ENCODE results near the gene MS4A5. TPM values are rescaled to one million over a fixed set of nuclear protein-coding genes. Genes with fewer than 3 reads are reported as not detected.
"Not testable (repeated sequence)": the region's sequence is repeated elsewhere in the genome, so short reads cannot be mapped to it uniquely, and the experiment has no call there.

The MS4A5 gene
- total and polyA plus RNA-seq, 10 of the 15 experiments (the other 5 are each of a cell fraction or from before 2014, with no cell fraction given) = not detected

DNA sequence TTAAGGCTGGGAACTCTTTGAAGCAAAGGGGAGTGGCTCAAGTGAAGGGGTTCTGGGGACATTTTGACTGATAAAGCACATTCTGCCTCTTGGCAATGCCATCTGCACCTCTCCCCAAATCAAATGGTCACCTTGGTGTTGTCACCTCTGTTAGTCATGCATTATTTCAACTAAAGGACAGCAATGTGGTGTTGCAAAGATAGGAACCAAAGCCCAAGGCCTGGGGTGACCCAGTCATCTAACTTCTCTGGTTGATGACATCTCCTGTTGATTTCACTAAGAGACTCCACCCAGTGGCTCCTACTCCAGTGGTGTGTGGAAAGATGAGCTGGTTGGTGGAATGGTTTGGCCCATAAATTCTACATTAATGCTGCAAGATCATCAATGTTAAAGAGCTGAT, 18.5 kb downstream of the MS4A5 start (continued):
- no peak for TF ChIP-seq RAD51 (IDR thresholded peaks at IDR 0.05)
- TF ChIP-seq BCL11A (IDR thresholded peaks at IDR 0.05; ENCODE audit: low read depth, low read length) = no peak
- TF ChIP-seq GATAD2B (conservative IDR thresholded peaks at IDR 0.05; ENCODE audit: low read depth) = no peak
- no peak for TF ChIP-seq MYC (IDR thresholded peaks at IDR 0.05; ENCODE audit: insufficient read depth, insufficient read length, insufficient replicate concordance, low read length, severe bottlenecking)

DNA sequence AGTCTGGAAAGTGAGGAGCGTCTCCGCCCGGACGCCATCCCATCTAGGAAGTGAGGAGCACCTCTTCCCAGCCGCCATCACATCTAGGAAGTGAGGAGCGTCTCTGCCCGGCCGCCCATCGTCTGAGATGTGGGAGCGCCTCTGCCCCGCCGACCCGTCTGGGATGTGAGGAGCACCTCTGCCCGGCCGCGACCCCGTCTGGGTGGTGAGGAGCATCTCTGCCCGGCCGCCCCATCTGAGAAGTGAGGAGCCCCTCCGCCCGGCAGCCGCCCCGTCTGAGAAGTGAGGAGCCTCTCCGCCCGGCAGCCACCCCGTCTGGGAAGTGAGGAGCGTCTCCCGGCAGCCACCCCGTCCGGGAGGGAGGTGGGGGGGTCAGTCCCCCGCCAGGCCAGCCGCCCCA, 21.8 kb downstream of the MS4A5 start:
- RAD21 ChIA-PET (ENCODE audit: unreplicated experiment); FAIRE-seq; SMC1A ChIA-PET (ENCODE audit: uncharacterized antibody, unreplicated experiment); H2AFZ ChIP-seq (ENCODE audit: control insufficient read depth, low read depth, low read length); ATAC-seq; H3K9ac ChIP-seq (ENCODE audit: control insufficient read depth, insufficient read depth, low read length); H3K27me3 ChIP-seq (replicated peaks in 1 of 2; ENCODE audit: control insufficient read depth in 2 of 2, insufficient read depth in 2 of 2, low read length in 1 of 2); H3K79me2 ChIP-seq (ENCODE audit: control insufficient read depth, insufficient read depth, low read length); CTCF ChIA-PET; DNase-seq (ENCODE audit: low read depth, low spot score); POLR2A ChIA-PET; intact Hi-C loops (cut with micrococcal nuclease; ENCODE audit: unreplicated experiment); H4K20me1 ChIP-seq (ENCODE audit: control insufficient read depth, insufficient read depth); H3K27ac ChIP-seq (ENCODE audit: control insufficient read depth, insufficient read depth); BruUV-seq (replicated peaks); H3K4me2 ChIP-seq (ENCODE audit: control insufficient read depth, insufficient read depth); H3K36me3 ChIP-seq (ENCODE audit: control insufficient read depth in 2 of 2, insufficient read depth in 2 of 2, low read length in 1 of 2); H3K4me3 ChIP-seq; H3K9me3 ChIP-seq (replicated peaks; ENCODE audit: control insufficient read depth, insufficient read depth, low read length): not testable (repeated sequence)
- H3K4me1 ChIP-seq (ENCODE audit: control insufficient read depth, insufficient read depth, low read length) = peaks cover 27% of the 10 kb centered on the region
- in situ Hi-C loops (cut with MboI) = loop anchor here (10.0 kb wide), 1 partner anchor 614 kb away; no protein-coding TSS in a partner anchor
- WGBS (ENCODE audit: insufficient coverage, insufficient replicate concordance, low lambda C conversion rate, missing lambda C conversion rate) = 97% methylated on average over 13 of the region's 32 CpGs

DNA sequence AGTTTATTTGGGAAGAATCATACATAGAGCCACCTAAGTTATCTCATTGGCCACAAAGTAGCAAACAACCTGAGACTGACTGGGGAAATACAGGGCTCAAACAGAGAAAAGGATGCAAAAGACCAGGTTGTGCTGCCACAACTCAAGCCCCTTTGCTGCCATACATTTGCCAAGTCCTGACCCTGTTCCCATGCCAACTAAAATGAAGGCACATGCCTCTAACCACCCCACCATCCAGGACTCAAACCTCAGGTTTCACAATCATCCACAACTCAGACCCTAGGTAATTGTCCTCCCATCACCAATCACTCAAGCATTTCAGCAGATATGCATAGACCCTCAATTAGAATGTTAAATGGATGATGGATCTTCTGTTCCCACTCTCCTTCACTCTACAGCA, 24.8 kb downstream of the MS4A5 start:
- POLR2A ChIA-PET = interaction anchor here (1.9 to 3.9 kb wide), 3 partner anchors 73 to 84 kb away, joined by 8 to 18 read pairs (median 12); partner anchors contain the start of gene MS4A7

More for the DNA sequence above, 24.8 kb downstream of the MS4A5 start:
- ChIA-PET RAD21 (ENCODE audit: unreplicated experiment) (interaction anchor here (0.8 to 7.4 kb wide), 3 partner anchors 36 to 89 kb away, joined by 3 to 195 read pairs (median 53); partner anchors contain the start of gene MS4A7), CTCF (interaction anchor here (0.7 to 7.7 kb wide), 4 partner anchors 8 to 165 kb away, joined by 3 to 190 read pairs (median 3); no protein-coding TSS in a partner anchor), SMC1A (ENCODE audit: uncharacterized antibody, unreplicated experiment) (interaction anchor here (7.7 to 9.0 kb wide), 2 partner anchors 73 to 87 kb away, joined by 97 to 298 read pairs; partner anchors contain the start of gene MS4A7)
- TF ChIP-seq MXI1 (IDR thresholded peaks at IDR 0.05; ENCODE audit: low read depth, low read length) (no peak), NFIC (IDR thresholded peaks at IDR 0.05; ENCODE audit: low read depth, low read length) (no peak), CHD2 (IDR thresholded peaks at IDR 0.05; ENCODE audit: borderline replicate concordance, low read depth, low read length) (no peak), FOS (IDR thresholded peaks at IDR 0.05; ENCODE audit: borderline replicate concordance, extremely low read depth, insufficient read length) (no peak), ZSCAN29 (IDR thresholded peaks at IDR 0.05) (no peak), BHLHE40 (IDR thresholded peaks at IDR 0.05; ENCODE audit: borderline replicate concordance in 1 of 2, low read depth in 2 of 2, low read length in 1 of 2) (peak; percentile 22 to 57; a peak in 3 of 4 replicates), POU2F2 (IDR thresholded peaks at IDR 0.05; ENCODE audit: borderline replicate concordance, low read depth, low read length) (0 out of 3 replicates have a peak, but pooled peaks have one; percentile 21), KAT2A (conservative IDR thresholded peaks at IDR 0.05; ENCODE audit: control insufficient read depth, low read depth, low read length) (no peak), RUNX3 (IDR thresholded peaks at IDR 0.05; ENCODE audit: low read length) (peak; percentile 27; the same call in 1 of the 2 replicates)
- TF ChIP-seq, protein P1, sequence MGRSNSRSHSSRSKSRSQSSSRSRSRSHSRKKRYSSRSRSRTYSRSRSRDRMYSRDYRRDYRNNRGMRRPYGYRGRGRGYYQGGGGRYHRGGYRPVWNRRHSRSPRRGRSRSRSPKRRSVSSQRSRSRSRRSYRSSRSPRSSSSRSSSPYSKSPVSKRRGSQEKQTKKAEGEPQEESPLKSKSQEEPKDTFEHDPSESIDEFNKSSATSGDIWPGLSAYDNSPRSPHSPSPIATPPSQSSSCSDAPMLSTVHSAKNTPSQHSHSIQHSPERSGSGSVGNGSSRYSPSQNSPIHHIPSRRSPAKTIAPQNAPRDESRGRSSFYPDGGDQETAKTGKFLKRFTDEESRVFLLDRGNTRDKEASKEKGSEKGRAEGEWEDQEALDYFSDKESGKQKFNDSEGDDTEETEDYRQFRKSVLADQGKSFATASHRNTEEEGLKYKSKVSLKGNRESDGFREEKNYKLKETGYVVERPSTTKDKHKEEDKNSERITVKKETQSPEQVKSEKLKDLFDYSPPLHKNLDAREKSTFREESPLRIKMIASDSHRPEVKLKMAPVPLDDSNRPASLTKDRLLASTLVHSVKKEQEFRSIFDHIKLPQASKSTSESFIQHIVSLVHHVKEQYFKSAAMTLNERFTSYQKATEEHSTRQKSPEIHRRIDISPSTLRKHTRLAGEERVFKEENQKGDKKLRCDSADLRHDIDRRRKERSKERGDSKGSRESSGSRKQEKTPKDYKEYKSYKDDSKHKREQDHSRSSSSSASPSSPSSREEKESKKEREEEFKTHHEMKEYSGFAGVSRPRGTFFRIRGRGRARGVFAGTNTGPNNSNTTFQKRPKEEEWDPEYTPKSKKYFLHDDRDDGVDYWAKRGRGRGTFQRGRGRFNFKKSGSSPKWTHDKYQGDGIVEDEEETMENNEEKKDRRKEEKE (IDR thresholded peaks at IDR 0.05) = no peak
- Histone ChIP-seq H4K20me1 (ENCODE audit: control insufficient read depth, insufficient read depth) (no peaks in the 10 kb centered on the region), H3K4me1 (ENCODE audit: control insufficient read depth, insufficient read depth, low read length) (peaks cover 18% of the 10 kb centered on the region), H3K27ac (ENCODE audit: control insufficient read depth, insufficient read depth) (peak overlapping the region; percentile 93; the same call in 1 of the 2 replicates), H3K36me3 (ENCODE audit: control insufficient read depth in 2 of 2, insufficient read depth in 2 of 2, low read length in 1 of 2) (no peaks in the 10 kb centered on the region), H2AFZ (ENCODE audit: control insufficient read depth, low read depth, low read length) (no peak overlapping the region; the same call in 1 of the 2 replicates), H3K79me2 (ENCODE audit: control insufficient read depth, insufficient read depth, low read length) (peaks cover 38% of the 10 kb centered on the region), H3K9me3 (replicated peaks; ENCODE audit: control insufficient read depth, insufficient read depth, low read length) (no peaks in the 10 kb centered on the region), H3K4me2 (ENCODE audit: control insufficient read depth, insufficient read depth) (no peak overlapping the region), H3K27me3 (replicated peaks in 1 of 2; ENCODE audit: control insufficient read depth in 2 of 2, insufficient read depth in 2 of 2, low read length in 1 of 2) (no peaks in the 10 kb centered on the region), H3K4me3 (no peak overlapping the region), H3K9ac (ENCODE audit: control insufficient read depth, insufficient read depth, low read length) (no peak overlapping the region)
- peak; percentile 53 for DNase-seq (ENCODE audit: low read depth, low spot score)
- intact Hi-C loops (cut with micrococcal nuclease; ENCODE audit: unreplicated experiment) (no loop called here), in situ Hi-C loops (cut with MboI) (loop anchor here (10.0 kb wide), 1 partner anchor 611 kb away; no protein-coding TSS in a partner anchor)
- FAIRE-seq = no peak
- peak; percentile 17 for ATAC-seq
- no TSS peak for BruUV-seq (replicated peaks)

Data from GM12878 (cell line).